ENCODE measurements around the gene IL36RN.

Gene IL36RN

GRCh38 chr2:113111121-113111520 is 52.1 kb downstream of the IL36RN start:
- Mint-ChIP-seq H3K27me3 (no peaks in the 10 kb centered on the region), H3K4me3 (no peak overlapping the region), H3K9me3 (no peaks in the 10 kb centered on the region), H3K36me3 (ENCODE audit: low read depth) (no peaks in the 10 kb centered on the region), H3K27ac (no peak overlapping the region), H3K4me1 (ENCODE audit: low read depth) (peaks cover 15% of the 10 kb centered on the region)
- intact Hi-C loops (cut with micrococcal nuclease), result no loop called here

- no peaks in the 10 kb centered on the region for H3K36me3 Mint-ChIP-seq (ENCODE audit: low read depth)
- intact Hi-C loops (cut with micrococcal nuclease), result no loop called here
- peaks cover 15% of the 10 kb centered on the region for H3K4me1 Mint-ChIP-seq (ENCODE audit: low read depth)
- no peaks in the 10 kb centered on the region for H3K27me3 Mint-ChIP-seq
- no peak overlapping the region for H3K4me3 Mint-ChIP-seq
- no peak overlapping the region for H3K27ac Mint-ChIP-seq
- no peaks in the 10 kb centered on the region for H3K9me3 Mint-ChIP-seq
These were observed 52.9 kb downstream of the IL36RN start for GRCh38 chr2:113111823-113112287.

- Mint-ChIP-seq H3K4me3 (no peak overlapping the region), H3K4me1 (ENCODE audit: low read depth) (peaks cover 15% of the 10 kb centered on the region), H3K36me3 (ENCODE audit: low read depth) (no peaks in the 10 kb centered on the region), H3K9me3 (no peaks in the 10 kb centered on the region), H3K27me3 (no peaks in the 10 kb centered on the region), H3K27ac (no peak overlapping the region)
- intact Hi-C loops (cut with micrococcal nuclease), result no loop called here
These were observed 53.4 kb downstream of the IL36RN start for GRCh38 chr2:113112441-113112840.

GRCh38 chr2:113112871-113113270 is 53.9 kb downstream of the IL36RN start:
- Mint-ChIP-seq H3K4me1 (ENCODE audit: low read depth) (peaks cover 15% of the 10 kb centered on the region), H3K9me3 (no peaks in the 10 kb centered on the region), H3K27me3 (no peaks in the 10 kb centered on the region), H3K27ac (no peak overlapping the region), H3K4me3 (no peak overlapping the region), H3K36me3 (ENCODE audit: low read depth) (no peaks in the 10 kb centered on the region)
- intact Hi-C loops (cut with micrococcal nuclease), result no loop called here

GRCh38 chr2:113113807-113114206 is 54.8 kb downstream of the IL36RN start:
- H3K36me3 Mint-ChIP-seq (ENCODE audit: low read depth), result no peaks in the 10 kb centered on the region

More at GRCh38 chr2:113113807-113114206, 54.8 kb downstream of the IL36RN start:
- no peak overlapping the region for H3K27ac Mint-ChIP-seq
- intact Hi-C loops (cut with micrococcal nuclease), result no loop called here
- no peak overlapping the region for H3K4me3 Mint-ChIP-seq
- no peaks in the 10 kb centered on the region for H3K9me3 Mint-ChIP-seq
- H3K27me3 Mint-ChIP-seq, result no peaks in the 10 kb centered on the region
- peaks cover 9% of the 10 kb centered on the region for H3K4me1 Mint-ChIP-seq (ENCODE audit: low read depth)

Measured in dendritic cell treated with granulocyte-macrophage colony-stimulating factor and Interleukin-4, amounts not matched to agents 40 ng/mL and 50 ng/mL, for 4 days (primary cell).